GM11168 (cell line): ENCODE data around the gene AHCYL2.

Experiments used
- in situ Hi-C: fragments of 300-500 bp; cut with MboI; formaldehyde crosslinking; loops from one replicate; pipeline ENCODE4 v1.12.0; 2022; ENCODE audit warnings: low sequenced_read_pairs; ENCODE audit not compliant: unreplicated experiment

Gene AHCYL2

GRCh38 chr7:129341212-129341611 lies 116.4 kb downstream of the AHCYL2 start:
- in situ Hi-C loops = no loop called here

GRCh38 chr7:129341816-129342806 lies 117.3 kb downstream of the AHCYL2 start:
- in situ Hi-C loops = no loop called here

GRCh38 chr7:129343099-129343700 lies 118.4 kb downstream of the AHCYL2 start:
- in situ Hi-C loops = no loop called here

- in situ Hi-C loops = no loop called here
These were observed 122.5 kb downstream of the AHCYL2 start for GRCh38 chr7:129347330-129347729.

GRCh38 chr7:129348023-129348740 lies 123.4 kb downstream of the AHCYL2 start:
- in situ Hi-C loops = no loop called here

GRCh38 chr7:129351320-129351719 lies 126.5 kb downstream of the AHCYL2 start:
- in situ Hi-C loops = loop anchor here (25.0 kb wide), 2 partner anchors 111 to 286 kb away; no protein-coding TSS in a partner anchor

- in situ Hi-C loops = loop anchor here (25.0 kb wide), 2 partner anchors 109 to 284 kb away; no protein-coding TSS in a partner anchor
These were observed 128.3 kb downstream of the AHCYL2 start for GRCh38 chr7:129353104-129353503.

GRCh38 chr7:129354428-129355157 lies 129.8 kb downstream of the AHCYL2 start:
- in situ Hi-C loops = loop anchor here (25.0 kb wide), 2 partner anchors 108 to 283 kb away; no protein-coding TSS in a partner anchor

- in situ Hi-C loops = loop anchor here (25.0 kb wide), 2 partner anchors 106 to 281 kb away; no protein-coding TSS in a partner anchor
These were observed 131.3 kb downstream of the AHCYL2 start for GRCh38 chr7:129356176-129356575.

- in situ Hi-C loops = loop anchor here (25.0 kb wide), 2 partner anchors 103 to 278 kb away; no protein-coding TSS in a partner anchor
These were observed 134.3 kb downstream of the AHCYL2 start for GRCh38 chr7:129359176-129359575.

GRCh38 chr7:129359638-129360037 lies 134.8 kb downstream of the AHCYL2 start:
- in situ Hi-C loops = loop anchor here (25.0 kb wide), 2 partner anchors 103 to 278 kb away; no protein-coding TSS in a partner anchor

- in situ Hi-C loops = loop anchor here (25.0 kb wide), 2 partner anchors 101 to 276 kb away; no protein-coding TSS in a partner anchor
These were observed 136.9 kb downstream of the AHCYL2 start for GRCh38 chr7:129361771-129362170.

GRCh38 chr7:129362496-129362895 lies 137.7 kb downstream of the AHCYL2 start:
- in situ Hi-C loops = loop anchor here (25.0 kb wide), 2 partner anchors 100 to 275 kb away; no protein-coding TSS in a partner anchor

- in situ Hi-C loops = loop anchor here (25.0 kb wide), 2 partner anchors 95 to 270 kb away; no protein-coding TSS in a partner anchor
These were observed 142.5 kb downstream of the AHCYL2 start for GRCh38 chr7:129367349-129367699.

GRCh38 chr7:129367700-129368388 lies 143.0 kb downstream of the AHCYL2 start:
- in situ Hi-C loops = loop anchor here (25.0 kb wide), 2 partner anchors 94 to 269 kb away; no protein-coding TSS in a partner anchor

GRCh38 chr7:129368389-129368986 lies 143.7 kb downstream of the AHCYL2 start:
- in situ Hi-C loops = loop anchor here (25.0 kb wide), 2 partner anchors 94 to 269 kb away; no protein-coding TSS in a partner anchor

GRCh38 chr7:129369447-129369846 lies 144.6 kb downstream of the AHCYL2 start:
- in situ Hi-C loops = loop anchor here (25.0 kb wide), 2 partner anchors 93 to 268 kb away; no protein-coding TSS in a partner anchor

- in situ Hi-C loops = loop anchor here (25.0 kb wide), 2 partner anchors 91 to 266 kb away; no protein-coding TSS in a partner anchor
These were observed 146.0 kb downstream of the AHCYL2 start for GRCh38 chr7:129370812-129371211.
